Measurements from ENCODE around the gene ARHGEF25.
"Not testable (repeated sequence)": the region's sequence is repeated elsewhere in the genome, so short reads cannot be mapped to it uniquely, and the experiment has no call there.

Gene ARHGEF25

DNA sequence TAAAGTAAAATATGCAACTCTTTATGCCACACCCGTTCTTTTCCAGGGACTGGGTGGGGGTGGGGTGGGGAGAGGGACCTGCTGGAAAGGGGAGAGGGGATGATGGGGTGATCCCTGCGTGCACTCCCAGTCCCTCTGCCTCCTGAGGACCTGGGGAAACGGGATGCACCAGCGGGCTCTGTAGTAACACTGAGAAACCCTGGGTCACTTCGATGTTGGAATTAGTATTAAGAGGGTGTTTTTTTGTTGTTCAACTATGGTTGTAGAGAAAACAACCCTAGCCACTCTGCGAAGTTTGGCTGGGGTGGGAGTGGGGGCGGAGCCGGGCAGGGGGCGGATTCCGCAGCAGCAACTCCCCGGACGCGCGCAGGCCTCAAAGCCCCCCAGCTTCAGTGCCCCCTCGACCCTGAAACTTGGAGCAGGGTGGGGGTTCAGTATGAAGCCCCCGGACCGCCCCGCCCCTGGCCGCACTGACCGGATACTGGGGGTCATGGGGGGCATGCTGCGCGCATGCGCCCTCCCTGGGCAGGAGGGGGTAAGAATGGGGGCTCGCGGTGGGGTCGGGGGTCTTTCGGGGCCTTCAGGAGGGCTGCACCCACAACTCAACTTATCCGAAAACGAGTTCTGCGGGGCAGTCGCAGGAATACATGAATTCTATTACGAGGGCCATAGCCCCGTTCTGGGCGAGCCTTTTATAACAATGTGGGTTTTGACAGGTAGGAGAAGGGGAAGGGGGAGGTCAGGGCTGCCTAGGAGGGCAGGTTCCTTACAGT lies 1.3 kb upstream of the ARHGEF25 start:
- no peak for DNase-seq

DNA sequence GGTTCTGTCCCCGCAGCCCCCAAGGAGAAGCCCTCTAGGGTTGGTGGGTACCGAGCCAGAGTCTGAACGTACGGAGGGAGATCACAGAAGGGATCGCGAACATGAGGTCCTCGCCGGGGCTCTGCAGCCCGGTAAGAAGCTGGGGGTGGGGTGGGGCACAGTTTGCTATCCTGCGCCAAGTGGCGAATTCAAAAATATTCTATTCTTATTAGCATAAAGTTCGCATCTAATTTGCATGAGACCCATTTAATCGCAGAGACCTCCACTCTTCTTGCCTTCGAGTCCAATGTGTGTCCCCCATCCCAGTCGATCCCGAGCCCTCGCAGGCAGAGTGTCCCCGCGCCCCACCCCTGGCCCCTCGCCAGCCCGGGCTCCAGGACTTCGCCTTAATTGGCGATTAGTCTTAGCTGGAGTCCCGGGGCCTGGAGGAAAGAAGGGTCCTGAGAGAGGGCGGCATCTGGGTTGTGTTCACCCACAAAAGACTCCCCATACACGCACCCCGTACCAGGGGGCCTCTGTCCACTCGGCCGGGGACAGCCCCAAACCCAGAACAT lies 604 bp upstream of the ARHGEF25 start:
- no peak for DNase-seq

DNA sequence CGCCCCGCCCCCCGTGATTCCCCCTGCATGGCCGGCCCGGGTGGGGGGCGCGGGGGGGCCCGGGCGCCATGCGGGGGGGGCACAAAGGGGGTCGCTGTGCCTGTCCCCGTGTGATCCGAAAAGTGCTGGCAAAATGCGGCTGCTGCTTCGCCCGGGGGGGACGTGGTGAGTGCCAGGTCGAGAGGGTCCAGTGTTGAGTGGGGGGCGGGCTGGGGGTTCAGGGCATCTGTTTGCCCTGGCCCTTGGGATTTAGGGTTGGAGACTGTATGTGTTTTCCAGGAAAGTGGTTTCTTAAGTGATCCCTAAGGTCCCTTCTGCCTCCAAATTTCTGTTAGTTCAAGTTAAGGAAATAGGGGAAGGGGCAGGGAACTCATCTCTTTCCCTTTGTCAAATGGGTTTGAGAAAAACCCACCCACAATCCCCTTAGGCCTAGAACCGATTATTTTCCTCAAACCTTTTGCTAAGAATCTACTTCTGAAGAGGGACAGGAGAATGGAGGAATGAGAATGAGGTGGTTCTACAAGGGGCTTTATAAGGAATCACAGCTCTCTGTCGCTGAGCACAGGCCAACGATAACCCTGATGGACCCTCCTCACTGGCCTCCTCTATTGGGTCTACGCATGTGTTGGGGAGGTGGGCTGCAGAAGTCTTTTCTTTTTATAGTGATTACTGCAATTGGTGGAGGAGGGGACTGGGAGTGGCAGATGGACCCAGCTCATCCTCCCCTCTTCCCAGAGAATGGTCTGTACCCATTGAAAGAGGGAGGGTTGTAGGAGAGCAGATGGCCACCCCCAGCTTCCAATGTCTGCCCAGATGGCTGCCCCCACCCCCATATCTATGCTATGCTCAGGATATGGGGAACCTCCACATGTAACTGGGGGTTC lies 834 bp downstream of the ARHGEF25 start:
- DNase-seq: no peak

DNA sequence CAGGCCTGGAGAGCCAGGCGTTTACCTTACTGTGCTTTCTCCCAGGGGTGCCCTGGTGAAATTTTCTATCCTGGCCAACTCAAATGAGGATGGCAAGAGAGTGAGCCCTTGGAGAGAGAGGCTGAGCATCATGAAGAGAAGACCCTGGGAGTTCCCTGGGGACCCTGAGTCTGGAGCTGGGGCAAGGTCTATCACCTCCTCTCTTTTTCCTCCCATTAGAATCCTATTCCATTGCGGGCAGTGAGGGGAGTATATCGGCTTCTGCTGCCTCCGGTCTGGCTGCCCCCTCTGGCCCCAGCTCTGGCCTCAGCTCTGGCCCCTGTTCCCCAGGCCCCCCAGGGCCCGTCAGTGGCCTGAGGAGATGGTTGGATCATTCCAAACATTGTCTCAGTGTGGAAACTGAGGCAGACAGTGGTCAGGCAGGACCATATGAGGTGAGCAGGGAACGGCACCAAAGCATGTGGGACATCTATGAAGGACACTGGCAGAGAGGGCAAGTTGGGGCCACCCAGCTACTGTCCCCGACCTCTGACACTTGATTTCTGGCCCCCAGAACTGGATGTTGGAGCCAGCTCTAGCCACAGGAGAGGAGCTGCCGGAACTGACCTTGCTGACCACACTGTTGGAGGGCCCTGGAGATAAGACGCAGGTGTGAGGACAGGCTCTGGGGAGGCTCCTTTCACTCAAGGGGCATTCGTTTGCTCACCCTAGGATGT lies 1.6 kb downstream of the ARHGEF25 start:
- DNase-seq: no peak

DNA sequence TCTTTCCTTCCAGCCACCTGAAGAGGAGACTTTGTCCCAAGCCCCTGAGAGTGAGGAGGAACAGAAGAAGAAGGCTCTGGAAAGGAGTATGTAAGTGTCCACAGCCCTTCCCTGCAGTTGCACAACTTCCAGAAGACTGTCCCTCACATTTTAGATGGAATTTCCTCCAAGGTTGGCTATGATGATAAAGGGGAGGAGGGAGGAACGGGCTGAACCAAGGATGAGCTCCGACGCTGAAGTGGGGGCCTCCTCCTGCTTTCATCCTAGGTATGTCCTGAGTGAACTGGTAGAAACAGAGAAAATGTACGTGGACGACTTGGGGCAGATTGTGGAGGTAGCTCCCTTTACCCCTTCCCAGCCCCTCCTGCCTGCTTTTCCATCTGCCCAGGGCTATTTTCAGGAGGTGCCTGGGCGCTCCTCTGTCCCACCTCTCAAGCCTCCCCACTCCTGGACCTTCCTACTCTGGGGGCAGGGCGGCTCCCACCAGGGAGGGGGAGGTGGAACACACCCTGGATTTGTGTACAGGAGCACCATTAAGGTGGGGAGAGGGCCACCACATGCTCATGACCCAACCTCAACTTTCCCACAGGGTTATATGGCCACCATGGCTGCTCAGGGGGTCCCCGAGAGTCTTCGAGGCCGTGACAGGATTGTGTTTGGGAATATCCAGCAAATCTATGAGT lies 2.3 kb downstream of the ARHGEF25 start:
- no peak for DNase-seq

DNA sequence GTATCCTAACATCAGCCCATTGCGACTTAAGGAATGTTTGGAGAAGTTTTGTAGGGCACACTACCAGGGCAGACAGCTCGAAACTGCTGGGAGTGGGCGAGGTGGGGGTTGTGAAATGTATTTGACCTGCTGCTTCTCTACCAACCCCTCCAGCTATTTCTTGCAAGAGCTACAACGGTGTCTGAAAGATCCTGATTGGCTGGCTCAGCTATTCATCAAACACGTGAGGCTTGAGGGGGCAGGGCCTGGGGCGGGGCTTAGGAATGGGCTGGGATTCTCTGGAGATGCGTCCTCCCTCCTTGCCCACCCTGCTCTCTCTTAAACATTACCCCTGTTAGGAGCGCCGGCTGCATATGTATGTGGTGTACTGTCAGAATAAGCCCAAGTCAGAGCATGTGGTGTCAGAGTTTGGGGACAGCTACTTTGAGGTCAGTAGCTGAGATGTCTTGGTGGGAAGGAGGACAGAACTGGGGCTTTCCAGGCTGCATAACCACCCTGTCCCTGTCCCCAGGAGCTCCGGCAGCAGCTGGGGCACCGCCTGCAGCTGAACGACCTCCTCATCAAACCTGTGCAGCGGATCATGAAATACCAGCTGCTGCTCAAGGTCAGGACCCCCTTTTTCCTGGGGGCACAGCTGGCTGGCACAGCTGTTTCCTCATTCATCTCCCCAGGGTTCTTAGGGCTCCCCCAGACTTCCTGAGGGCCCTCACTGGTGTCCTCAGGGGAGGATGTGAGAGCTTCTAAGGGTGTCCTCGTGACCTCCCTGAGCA lies 3.1 kb downstream of the ARHGEF25 start:
- DNase-seq: no peak

DNA sequence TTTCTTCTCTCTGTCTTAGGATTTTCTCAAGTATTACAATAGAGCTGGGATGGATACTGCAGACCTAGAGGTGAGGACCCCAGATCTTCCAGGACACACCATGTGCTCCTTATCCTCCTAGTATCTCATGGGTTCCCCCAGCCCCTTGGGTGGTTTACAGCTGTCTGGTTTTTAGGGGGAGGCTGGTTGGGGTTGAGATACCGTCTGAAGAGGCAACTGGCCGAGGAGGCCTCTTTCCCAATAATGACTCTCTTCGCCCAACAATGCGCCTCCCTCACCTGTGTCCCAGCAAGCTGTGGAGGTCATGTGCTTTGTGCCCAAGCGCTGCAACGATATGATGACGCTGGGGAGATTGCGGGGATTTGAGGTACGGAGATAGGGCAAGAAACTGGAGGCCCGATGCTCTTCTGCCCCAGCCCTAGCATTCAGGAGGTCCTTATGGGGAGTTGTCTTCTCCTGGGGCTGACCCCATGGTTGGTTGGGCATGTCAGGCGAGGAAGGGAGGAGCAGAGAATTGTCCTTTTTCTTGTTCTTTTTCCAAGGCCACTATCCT lies 3.8 kb downstream of the ARHGEF25 start:
- no peak for DNase-seq

DNA sequence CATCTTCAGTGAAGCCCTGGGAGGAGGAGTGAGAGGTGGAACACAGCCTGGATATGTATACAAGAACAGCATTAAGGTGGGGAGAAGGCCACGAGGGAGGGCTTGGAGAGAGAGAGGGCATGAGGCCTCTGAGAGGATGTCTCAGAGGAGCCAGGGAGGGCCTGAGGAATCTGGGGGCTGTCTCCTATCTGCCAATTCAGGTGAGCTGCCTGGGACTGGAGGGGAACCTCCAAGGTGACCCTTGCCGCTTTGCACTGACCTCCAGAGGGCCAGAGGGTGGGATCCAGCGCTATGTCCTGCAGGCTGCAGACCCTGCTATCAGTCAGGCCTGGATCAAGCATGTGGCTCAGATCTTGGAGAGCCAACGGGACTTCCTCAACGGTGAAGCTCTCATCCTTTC lies 4.4 kb downstream of the ARHGEF25 start:
- no peak for DNase-seq

DNA sequence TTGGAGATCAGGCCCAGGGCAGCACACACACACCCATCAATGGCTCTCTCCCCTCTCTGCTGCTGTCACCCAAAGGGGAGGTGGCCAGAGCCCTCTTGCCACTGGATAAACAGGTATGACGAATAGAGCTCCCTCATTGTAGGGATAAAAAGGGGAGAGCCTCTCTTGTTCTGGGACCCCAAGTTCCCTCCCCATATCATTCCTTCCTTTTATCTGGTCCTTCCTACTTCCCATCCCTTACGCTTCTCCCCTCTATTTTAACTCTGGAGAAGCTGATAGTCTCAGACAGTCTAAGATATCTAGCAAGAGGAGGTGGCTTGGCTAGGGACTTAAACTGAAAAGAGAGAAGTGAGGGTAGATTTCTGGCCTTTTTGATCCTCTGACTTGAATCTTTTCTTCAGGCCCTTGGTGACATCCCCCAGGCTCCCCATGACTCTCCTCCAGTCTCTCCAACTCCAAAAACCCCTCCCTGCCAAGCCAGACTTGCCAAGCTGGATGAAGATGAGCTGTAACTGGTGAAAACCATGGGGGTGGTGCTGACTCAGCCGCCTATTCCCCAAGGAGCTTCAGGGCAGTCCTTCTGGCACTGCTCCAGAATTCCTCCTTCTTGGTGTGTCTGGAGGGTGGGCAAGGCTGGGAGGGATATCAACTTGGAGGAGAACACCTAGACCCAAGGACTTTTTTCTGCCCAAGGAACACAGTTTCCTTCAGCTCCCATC lies 5.3 kb downstream of the ARHGEF25 start:
- no peak for DNase-seq

DNA sequence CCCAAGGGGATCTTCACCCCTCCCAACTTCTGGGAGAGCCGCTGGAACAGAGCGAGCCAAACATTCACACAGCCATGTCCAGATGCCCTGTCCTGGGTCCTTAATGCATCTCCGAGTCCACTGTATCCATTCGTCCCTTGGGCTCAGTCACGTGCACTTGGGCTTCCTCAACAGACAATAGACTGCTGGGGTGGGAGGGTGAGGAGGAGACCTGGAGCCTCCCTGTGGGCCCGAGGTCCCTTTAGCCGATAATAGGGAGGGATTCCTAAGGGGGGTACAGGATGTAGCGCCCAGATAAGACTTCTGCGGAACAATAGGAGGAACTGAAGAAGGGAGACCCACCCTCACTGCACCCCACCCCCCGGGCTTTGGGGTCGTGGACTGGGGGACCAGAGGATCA lies 6.7 kb downstream of the ARHGEF25 start:
- DNase-seq: no peak

DNA sequence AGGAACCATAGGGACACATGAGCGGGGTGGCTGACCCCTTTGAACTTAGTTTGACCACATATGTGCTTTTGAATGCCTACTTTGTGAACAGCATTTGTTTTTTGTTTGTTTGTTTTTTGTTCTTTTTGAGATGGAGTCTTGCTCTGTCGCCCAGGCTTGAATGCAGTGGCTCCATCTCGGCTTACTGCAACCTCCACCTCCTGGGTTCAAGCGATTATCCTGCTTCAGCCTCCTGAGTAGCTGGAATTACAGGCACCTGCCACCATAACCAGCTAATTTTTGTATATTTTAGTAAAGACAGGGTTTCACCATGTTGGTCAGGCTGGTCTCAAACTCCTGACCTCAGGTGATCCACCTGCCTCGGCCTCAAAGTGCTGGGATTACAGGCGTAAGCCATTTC lies 7.2 kb downstream of the ARHGEF25 start:
- DNase-seq: not testable (repeated sequence)

DNA sequence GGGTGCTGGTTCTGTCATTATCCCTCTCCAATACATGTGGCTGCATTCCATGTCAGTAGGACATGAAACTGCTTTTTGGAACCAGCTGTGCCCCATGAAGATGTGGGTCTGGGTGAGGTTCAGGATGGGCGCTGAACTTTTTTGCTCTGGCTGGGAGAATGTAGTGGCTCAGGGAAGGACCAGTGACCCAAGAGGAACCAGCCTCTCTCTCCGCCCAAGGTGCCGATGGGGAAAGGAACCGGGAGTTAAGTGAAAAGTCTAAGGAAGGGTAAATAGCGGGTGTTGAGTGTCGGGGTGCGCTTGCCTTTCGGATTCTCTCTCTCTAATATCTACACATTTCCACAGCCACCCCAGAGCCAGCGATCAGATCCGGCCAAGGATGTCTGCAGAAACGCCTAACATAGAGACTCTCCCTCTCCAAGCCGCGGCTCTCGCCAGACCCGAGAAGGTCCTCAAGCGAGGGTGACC lies 7.8 kb downstream of the ARHGEF25 start:
- DNase-seq: no peak

DNA sequence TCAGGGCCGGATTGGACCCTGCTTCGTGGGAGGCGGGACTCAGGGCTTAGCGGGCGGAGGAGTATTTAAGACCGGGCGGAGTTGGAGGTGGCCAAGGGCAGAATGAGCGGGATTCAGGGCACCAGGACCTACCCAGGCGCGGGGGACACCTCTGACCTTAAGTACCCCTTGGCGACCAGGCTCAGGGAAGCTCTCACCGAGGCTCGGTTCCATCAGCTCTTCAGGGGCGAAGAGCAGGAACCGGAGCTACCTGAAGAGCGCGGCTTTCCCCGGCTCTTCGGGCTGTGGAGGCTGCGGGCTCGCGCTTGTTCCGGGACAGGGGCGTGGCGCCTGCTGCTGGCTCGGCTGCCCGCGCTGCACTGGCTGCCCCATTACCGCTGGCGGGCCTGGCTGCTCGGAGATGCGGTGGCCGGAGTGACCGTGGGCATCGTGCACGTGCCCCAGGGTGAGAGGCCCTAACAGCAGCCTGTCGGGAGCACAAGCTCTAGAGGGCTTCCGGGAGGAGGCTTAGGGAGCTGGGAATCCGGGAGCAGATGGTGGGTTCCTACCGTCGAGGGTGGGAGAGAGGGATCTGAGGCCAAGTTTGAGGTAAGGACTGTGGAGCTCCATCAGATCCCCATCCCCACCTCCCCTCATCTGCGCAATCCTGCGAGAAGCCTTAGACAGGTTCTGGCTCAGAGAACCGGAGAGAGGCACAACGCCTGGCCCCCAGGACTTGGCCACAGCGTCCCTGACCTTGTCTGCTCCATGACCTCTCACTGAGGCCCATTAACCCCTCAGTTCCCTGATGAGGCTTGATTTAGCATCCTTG lies 8.4 kb downstream of the ARHGEF25 start:
- DNase-seq: no peak

DNA sequence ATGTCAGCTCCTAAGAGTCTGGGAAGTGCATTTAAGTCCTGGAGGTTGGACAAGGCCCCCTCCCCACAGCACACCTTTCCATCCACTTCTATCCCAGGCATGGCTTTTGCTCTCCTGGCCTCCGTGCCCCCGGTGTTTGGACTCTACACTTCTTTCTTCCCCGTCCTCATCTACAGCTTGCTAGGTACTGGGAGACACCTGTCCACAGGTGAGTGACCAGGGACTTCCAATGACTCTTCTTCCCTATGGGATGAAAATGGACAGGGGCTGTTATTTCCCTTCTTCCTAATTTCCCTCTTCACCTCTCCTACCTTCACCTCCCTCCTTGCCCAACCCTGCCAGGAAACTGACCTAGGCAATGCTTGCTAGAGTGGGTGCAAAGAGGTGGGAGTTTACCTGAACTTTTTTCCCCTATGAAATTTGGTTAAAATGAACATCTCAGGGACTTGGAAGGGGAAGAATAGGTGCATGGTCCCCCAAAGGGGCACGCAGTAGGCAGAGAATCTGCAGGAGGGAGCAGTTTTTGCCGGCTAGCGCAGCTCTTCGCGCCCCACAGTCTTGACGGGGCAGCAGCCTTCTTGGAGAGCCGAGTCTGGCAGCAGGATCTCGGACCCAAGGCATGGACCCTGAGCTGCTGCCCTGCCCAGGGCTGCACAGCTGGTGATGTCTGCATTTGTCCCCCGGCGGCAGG lies 9.2 kb downstream of the ARHGEF25 start:
- DNase-seq: no peak

DNA sequence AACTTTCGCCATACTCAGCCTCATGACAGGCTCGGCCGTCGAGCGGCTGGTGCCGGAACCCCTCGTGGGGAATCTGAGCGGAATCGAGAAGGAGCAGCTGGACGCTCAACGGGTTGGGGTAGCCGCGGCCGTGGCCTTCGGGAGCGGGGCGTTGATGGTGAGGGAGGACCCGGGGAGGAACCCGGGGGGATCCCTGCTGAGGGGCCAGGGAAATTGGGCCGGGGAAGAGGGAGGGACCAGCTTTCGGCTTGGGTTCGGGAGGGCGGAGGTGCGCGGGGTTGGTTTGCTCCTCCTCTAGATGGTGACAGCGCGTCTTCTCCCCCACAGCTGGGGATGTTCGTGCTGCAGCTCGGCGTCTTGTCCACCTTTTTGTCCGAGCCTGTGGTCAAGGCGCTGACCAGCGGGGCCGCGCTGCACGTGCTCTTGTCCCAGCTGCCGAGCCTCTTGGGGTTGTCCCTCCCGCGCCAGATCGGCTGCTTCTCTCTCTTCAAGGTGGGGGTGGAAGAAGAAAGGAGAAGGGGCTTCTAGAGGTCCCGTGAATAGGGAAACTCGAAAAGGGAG lies 9.8 kb downstream of the ARHGEF25 start:
- no peak for DNase-seq

DNA sequence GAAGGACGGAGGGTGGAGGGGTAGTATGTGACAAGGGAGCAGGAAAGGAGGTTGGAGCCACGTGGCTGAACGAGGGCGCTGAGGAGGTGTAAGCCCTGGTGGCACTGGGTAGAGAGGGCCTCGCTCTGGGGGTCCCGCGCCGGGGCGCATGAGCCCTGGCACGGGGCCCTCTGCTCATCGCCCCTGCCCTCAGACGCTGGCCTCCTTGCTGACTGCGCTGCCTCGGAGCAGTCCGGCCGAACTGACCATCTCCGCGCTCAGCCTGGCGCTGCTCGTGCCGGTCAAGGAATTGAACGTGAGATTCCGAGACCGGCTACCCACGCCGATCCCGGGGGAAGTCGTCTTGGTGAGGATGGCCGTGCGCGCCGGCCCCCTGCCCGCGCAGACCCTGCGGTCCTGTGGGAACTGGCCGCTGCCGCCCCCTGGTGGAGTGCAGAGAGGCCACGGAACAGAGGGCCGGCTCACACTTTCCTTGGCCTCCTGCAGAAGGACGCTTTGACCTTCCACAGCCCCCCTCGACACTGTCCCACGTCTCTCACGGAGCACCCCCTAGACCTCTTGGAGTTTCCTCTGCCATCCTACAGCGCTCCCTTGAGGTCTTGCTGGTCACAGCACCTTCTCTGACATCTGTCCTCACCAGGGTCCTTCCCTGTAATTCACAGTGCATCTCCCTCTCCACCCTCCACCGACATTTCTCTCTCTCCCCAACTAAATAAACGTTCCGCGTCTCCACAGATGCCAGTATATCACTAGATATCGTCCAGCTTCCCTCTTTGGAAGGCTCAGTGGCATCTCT lies 10.5 kb downstream of the ARHGEF25 start:
- no peak for DNase-seq

DNA sequence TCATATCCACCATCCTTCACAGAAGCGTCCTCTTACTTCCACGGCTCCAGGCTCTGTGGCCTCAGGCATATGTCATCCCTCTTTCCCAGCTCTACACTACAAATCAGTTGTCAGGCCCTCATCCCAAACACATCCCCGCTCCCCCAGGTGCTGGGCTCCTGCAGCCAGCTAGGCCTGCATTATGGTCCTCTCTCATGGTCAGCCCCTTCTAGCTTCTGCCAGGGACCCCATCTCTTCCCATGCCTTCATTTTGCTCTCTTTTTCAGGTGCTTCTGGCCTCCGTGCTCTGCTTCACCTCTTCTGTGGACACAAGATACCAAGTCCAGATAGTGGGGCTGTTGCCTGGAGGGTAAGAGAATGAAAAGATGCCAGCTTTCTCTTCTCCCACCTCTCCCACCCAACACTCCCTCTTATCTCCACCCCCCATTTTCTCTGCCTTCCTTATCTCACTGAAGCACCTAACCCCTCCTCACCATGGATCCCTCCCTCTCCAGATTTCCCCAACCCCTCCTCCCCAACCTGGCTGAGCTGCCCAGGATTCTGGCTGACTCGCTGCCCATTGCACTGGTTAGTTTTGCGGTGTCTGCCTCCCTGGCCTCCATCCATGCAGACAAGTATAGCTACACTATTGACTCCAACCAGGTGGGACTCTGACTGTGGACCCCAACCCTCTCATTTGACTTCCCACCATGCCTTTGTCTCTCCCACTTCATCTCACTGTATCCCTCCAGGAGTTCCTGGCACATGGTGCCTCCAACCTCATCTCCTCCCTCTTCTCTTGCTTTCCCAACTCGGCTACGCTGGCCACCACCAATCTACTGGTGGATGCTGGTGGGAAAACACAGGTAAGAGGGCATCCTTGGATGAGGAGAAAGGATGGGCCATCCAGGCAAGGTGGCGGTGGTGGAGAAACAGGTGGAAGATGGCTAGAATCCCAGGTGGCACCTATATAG lies 11.3 kb downstream of the ARHGEF25 start:
- no peak for DNase-seq
